C4-2B (cell line): ENCODE results near the gene BIN1.

ENCODE experiments used
- H3K27ac ChIP-seq: fragments of 450-650 bp; 2 replicates; pipeline ENCODE4 v1.5.1; 2017
- CTCF ChIP-seq: fragments of 450-650 bp; conservative IDR thresholded peaks from 2 replicates; pipeline ENCODE4 v1.5.1; 2017; ENCODE audit warnings: mild to moderate bottlenecking
- ZFX ChIP-seq: fragments of 450-650 bp; IDR thresholded peaks from 2 replicates; pipeline ENCODE4 v1.6.1; 2017

The BIN1 gene

DNA sequence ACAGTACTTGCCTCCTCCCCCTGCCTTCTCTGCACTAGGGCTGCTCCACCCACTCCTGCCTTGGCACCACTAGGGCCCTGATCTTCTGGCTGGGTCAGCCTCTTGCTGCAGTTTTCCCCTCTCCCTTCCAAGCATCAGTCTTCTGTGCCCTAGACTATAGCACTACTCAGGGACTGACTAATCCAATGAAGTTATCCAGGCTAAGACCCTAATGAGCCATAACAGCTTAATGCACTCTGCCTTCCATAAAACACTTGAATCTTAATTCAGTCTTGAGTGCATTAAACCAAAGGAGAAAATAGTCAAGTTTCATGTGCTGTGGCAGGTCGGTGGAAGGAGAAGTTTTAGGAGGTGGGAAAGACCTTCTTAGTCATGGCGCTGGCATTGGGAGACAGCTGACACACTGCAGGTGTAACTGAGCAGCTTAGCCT, 95.7 kb downstream of the BIN1 start:
- TF ChIP-seq CTCF (no peak), ZFX (no peak)
- H3K27ac ChIP-seq = no peak overlapping the region

- TF ChIP-seq ZFX (no peak), CTCF (no peak)
- no peak overlapping the region for H3K27ac ChIP-seq
Observed at GRCh38 chr2:127008265-127009015, 98.5 kb downstream of the BIN1 start.

GRCh38 chr2:127007652-127008051, 99.3 kb downstream of the BIN1 start:
- no peak for TF ChIP-seq ZFX
- no peak for TF ChIP-seq CTCF
- H3K27ac ChIP-seq = no peak overlapping the region

GRCh38 chr2:127006962-127007361, 100.0 kb downstream of the BIN1 start:
- no peak for TF ChIP-seq CTCF
- no peak for TF ChIP-seq ZFX

GRCh38 chr2:127004893-127005600, 101.9 kb downstream of the BIN1 start:
- TF ChIP-seq CTCF (no peak), ZFX (no peak)
- no peak overlapping the region for H3K27ac ChIP-seq

More at GRCh38 chr2:127006962-127007361, 100.0 kb downstream of the BIN1 start:
- H3K27ac ChIP-seq = no peak overlapping the region

- H3K27ac ChIP-seq = no peak overlapping the region
- TF ChIP-seq ZFX (no peak), CTCF (no peak)
Observed at GRCh38 chr2:127003070-127003800, 103.7 kb downstream of the BIN1 start.

GRCh38 chr2:127001751-127002150, 105.2 kb downstream of the BIN1 start:
- TF ChIP-seq CTCF = no peak
- TF ChIP-seq ZFX = no peak
- no peak overlapping the region for H3K27ac ChIP-seq
